Activated naive CD4-positive, alpha-beta T cell treated with anti-CD3 and anti-CD28 coated beads, Interleukin-2, amount 50 U/mL, for 72 hours (primary cell): ENCODE measurements around the gene AP4E1. TPM values are rescaled to one million over a fixed set of nuclear protein-coding genes. Genes with fewer than 3 reads are reported as not detected.
"Not testable (repeated sequence)": the region's sequence is repeated elsewhere in the genome, so short reads cannot be mapped to it uniquely, and the experiment has no call there.

Source experiments
- ATAC-seq, 2 donors: fragments of 150-1000 bp; cut with Tn5 transposase; 2 replicates each; pipeline ENCODE4 v1.10.0; 2021; ENCODE audit warnings: mild to moderate bottlenecking in 2 of 2, moderate library complexity in 2 of 2
- DNase-seq, 2 donors: peaks; one replicate each; pipeline ENCODE4 v3.0.0; 2021 to 2022; ENCODE audit warnings: low spot score in 2 of 2
- H3K27ac Mint-ChIP-seq, 2 donors: one replicate each; pipeline ENCODE4 v1.8.0; 2022; ENCODE audit warnings: mild to moderate bottlenecking in 2 of 2, mixed read lengths in 2 of 2
- H3K36me3 Mint-ChIP-seq, 2 donors: one replicate each; pipeline ENCODE4 v1.8.0; 2022; ENCODE audit warnings: mixed read lengths in 2 of 2
- H3K9me3 Mint-ChIP-seq, 2 donors: one replicate each; pipeline ENCODE4 v1.8.0; 2022; ENCODE audit warnings: mixed read lengths in 2 of 2
- total RNA-seq, 2 donors: library from RNA; stranded (reverse); gene quantifications; one replicate each; pipeline ENCODE4 v1.2.3, GENCODE V29; 2022

Gene AP4E1
- total RNA-seq, 2 donors from 2014 or later: 11.2 to 14.3 TPM

GRCh38 chr15:50911621-50912020 is 3.1 kb downstream of the AP4E1 start:
- ATAC-seq (no peak), DNase-seq (no peak)
- Mint-ChIP-seq H3K9me3 (no peaks in the 10 kb centered on the region), H3K27ac (no peak overlapping the region), H3K36me3 (peaks cover 6% of the 10 kb centered on the region in 2 donors)

DNA sequence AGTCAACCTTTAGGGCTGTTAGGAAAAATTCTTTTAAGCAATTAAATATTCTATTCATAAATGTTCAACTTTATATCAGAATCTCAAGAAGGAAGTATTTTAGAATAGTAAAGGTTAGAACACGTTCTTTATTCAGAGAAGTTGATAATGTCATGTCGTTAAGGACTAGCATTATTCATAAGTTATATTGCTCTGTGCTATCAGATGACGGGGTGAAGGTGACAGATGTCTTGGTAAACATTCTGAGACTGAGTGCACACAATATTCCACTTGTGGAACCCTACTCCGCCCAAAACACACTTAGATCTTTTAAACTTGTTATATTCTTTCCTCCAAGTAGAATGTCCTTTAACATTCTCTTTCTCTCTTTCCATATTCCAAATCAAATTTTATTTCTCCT is 7.9 kb downstream of the AP4E1 start:
- H3K9me3 Mint-ChIP-seq: no peaks in the 10 kb centered on the region
- no peak overlapping the region for H3K27ac Mint-ChIP-seq
- H3K36me3 Mint-ChIP-seq: peaks cover 0 to 7% of the 10 kb centered on the region in 2 donors
- DNase-seq: no peak
- no peak for ATAC-seq

- not testable (repeated sequence) for H3K36me3 Mint-ChIP-seq, H3K9me3 Mint-ChIP-seq, H3K27ac Mint-ChIP-seq, ATAC-seq, DNase-seq
Measured at GRCh38 chr15:50919359-50919758, 10.9 kb downstream of the AP4E1 start.

- Mint-ChIP-seq H3K9me3 (no peaks in the 10 kb centered on the region), H3K36me3 (peaks cover 4 to 18% of the 10 kb centered on the region in 2 donors), H3K27ac (no peak overlapping the region)
- no peak for DNase-seq
- no peak for ATAC-seq
Measured at GRCh38 chr15:50925281-50925680, 16.8 kb downstream of the AP4E1 start.

- DNase-seq (no peak), ATAC-seq (no peak)
- H3K36me3 Mint-ChIP-seq: peaks cover 4 to 18% of the 10 kb centered on the region in 2 donors
- H3K27ac Mint-ChIP-seq: no peak overlapping the region
- H3K9me3 Mint-ChIP-seq: no peaks in the 10 kb centered on the region
Measured at GRCh38 chr15:50929062-50929461, 20.6 kb downstream of the AP4E1 start.

DNA sequence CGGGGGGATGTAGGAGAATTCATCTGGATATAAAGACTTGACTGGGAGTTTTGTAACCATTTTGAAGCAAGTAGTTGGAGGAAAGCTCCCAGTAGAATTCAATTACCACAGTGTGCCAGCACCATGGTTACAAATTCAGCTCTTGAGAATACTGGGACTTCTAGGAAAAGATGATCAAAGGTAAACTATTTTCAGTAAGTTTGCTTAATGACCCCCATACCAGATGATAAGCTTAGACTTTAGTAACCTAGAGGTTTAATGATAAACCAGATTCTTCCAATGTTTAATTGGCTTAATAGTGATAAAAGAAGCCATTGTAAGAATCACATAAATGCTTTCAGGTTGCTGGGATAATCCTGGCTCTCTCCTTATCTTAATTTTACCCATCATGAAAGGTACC is 22.3 kb downstream of the AP4E1 start:
- Mint-ChIP-seq H3K27ac (peak overlapping the region in 1 of 2 donors; percentile 5), H3K9me3 (no peaks in the 10 kb centered on the region), H3K36me3 (peaks cover 6 to 13% of the 10 kb centered on the region in 2 donors)
- no peak for DNase-seq
- no peak for ATAC-seq

- Mint-ChIP-seq H3K36me3 (peaks cover 11 to 13% of the 10 kb centered on the region in 2 donors), H3K27ac (peak overlapping the region in 1 of 2 donors; percentile 67), H3K9me3 (no peaks in the 10 kb centered on the region)
- DNase-seq (no peak), ATAC-seq (no peak)
Measured at GRCh38 chr15:50933341-50933740, 24.9 kb downstream of the AP4E1 start.

- ATAC-seq: no peak
- DNase-seq: no peak
- Mint-ChIP-seq H3K9me3 (no peaks in the 10 kb centered on the region), H3K27ac (no peak overlapping the region), H3K36me3 (peaks cover 6 to 11% of the 10 kb centered on the region in 2 donors)
Measured at GRCh38 chr15:50938525-50938924, 30.0 kb downstream of the AP4E1 start.

- Mint-ChIP-seq H3K27ac (no peak overlapping the region), H3K36me3 (peaks cover 14 to 15% of the 10 kb centered on the region in 2 donors), H3K9me3 (no peaks in the 10 kb centered on the region)
- no peak for DNase-seq
- ATAC-seq: no peak
Measured at GRCh38 chr15:50939911-50940310, 31.4 kb downstream of the AP4E1 start.

DNA sequence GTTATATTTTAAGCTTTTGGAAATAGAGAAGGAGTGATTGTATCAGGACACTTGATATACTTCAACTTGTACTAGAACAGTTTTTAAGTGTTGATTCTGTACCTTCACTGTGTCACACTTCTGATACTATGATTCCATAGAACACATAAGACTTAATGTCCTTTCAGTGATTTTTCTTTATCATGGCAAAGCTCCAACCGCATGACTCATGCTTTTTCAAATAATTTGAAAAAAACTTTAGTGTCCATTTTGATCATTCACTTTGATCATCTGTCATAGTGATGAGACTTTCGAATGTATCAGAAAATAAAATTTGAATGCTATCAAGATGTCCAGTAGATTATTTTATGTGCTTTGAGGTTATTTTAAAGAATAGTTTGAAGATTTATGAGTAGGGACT is 32.0 kb downstream of the AP4E1 start:
- no peak for ATAC-seq
- DNase-seq: no peak
- Mint-ChIP-seq H3K9me3 (no peaks in the 10 kb centered on the region), H3K27ac (no peak overlapping the region), H3K36me3 (peaks cover 9 to 18% of the 10 kb centered on the region in 2 donors)

DNA sequence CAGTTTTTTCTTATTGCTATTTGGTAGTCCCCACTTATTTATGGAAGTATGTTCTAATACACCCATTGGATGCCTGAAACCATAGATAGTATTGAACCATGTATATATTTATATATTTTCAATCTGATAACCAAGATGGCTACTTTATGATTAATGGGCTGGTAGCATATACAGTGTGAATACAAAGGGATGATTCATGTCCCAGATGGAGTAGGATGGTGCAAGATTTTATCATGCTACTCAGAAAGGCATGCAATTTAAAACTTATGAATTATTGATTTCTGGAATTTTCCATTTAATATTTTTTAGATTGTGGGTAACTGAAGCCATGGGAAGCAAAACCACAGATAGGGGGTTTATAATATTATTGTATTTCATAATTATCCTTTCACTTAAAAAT is 35.2 kb downstream of the AP4E1 start:
- Mint-ChIP-seq H3K9me3 (no peaks in the 10 kb centered on the region), H3K36me3 (peaks cover 4 to 16% of the 10 kb centered on the region in 2 donors), H3K27ac (no peak overlapping the region)
- DNase-seq (no peak), ATAC-seq (no peak)

- ATAC-seq (no peak), DNase-seq (no peak)
- Mint-ChIP-seq H3K27ac (no peak overlapping the region), H3K9me3 (no peaks in the 10 kb centered on the region), H3K36me3 (peaks cover 4 to 16% of the 10 kb centered on the region in 2 donors)
Measured at GRCh38 chr15:50944672-50945071, 36.2 kb downstream of the AP4E1 start.

- ATAC-seq (no peak), DNase-seq (no peak)
- H3K36me3 Mint-ChIP-seq: peaks cover 5 to 25% of the 10 kb centered on the region in 2 donors
- peaks cover 0 to 1% of the 10 kb centered on the region in 2 donors for H3K9me3 Mint-ChIP-seq
- H3K27ac Mint-ChIP-seq: no peak overlapping the region
Measured at GRCh38 chr15:50945725-50946124, 37.2 kb downstream of the AP4E1 start.

DNA sequence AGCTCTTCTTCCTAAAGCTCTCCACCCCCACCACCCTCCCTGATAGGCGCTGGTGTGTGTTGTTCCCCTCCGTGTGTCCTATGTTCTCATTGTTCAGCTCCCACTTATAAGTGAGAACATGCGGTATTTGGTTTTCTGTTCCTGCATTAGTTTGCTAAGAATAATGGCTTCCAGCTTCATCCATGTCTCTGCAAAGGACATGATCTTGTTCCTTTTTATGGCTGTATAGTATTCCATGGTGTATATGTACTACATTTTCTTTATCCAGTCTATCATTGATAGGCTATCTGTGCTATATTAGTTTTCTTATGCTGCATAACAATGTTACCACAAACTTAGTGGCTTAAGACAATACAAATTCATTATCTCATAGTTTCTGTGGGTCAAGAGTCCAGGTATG is 42.3 kb downstream of the AP4E1 start:
- H3K27ac Mint-ChIP-seq, DNase-seq, ATAC-seq: not testable (repeated sequence)
- Mint-ChIP-seq H3K9me3 (peaks cover 0 to 10% of the 10 kb centered on the region in 2 donors), H3K36me3 (peaks cover 41 to 54% of the 10 kb centered on the region in 2 donors)

GRCh38 chr15:50953302-50953701 is 44.8 kb downstream of the AP4E1 start:
- ATAC-seq: no peak
- no peak overlapping the region for H3K27ac Mint-ChIP-seq
- H3K36me3 Mint-ChIP-seq: peaks cover 58 to 71% of the 10 kb centered on the region in 2 donors

GRCh38 chr15:50954837-50955236 is 46.4 kb downstream of the AP4E1 start:
- peaks cover 72 to 86% of the 10 kb centered on the region in 2 donors for H3K36me3 Mint-ChIP-seq
- H3K9me3 Mint-ChIP-seq: peaks cover 9 to 16% of the 10 kb centered on the region in 2 donors
- H3K27ac Mint-ChIP-seq, ATAC-seq, DNase-seq: not testable (repeated sequence)

More at GRCh38 chr15:50953302-50953701, 44.8 kb downstream of the AP4E1 start:
- H3K9me3 Mint-ChIP-seq: peaks cover 0 to 16% of the 10 kb centered on the region in 2 donors
- DNase-seq: no peak

- ATAC-seq: no peak
- H3K9me3 Mint-ChIP-seq: peaks cover 34 to 45% of the 10 kb centered on the region in 2 donors
- peaks cover 79 to 80% of the 10 kb centered on the region in 2 donors for H3K36me3 Mint-ChIP-seq
Measured at GRCh38 chr15:50959717-50960116, 51.2 kb downstream of the AP4E1 start.

GRCh38 chr15:50964075-50964474 is 55.6 kb downstream of the AP4E1 start:
- ATAC-seq: no peak
- Mint-ChIP-seq H3K9me3 (peaks cover 41 to 54% of the 10 kb centered on the region in 2 donors), H3K36me3 (peaks cover 71% of the 10 kb centered on the region in 2 donors), H3K27ac (no peak overlapping the region)
- no peak for DNase-seq

More at GRCh38 chr15:50959717-50960116, 51.2 kb downstream of the AP4E1 start:
- no peak for DNase-seq
- no peak overlapping the region for H3K27ac Mint-ChIP-seq
